HUES48 (cell line): ENCODE data around the gene MYO9A.

Experiments
- H3K27ac ChIP-seq: one replicate; pipeline ENCODE4 v1.7.0; 2013; ENCODE audit warnings: low read depth, low read length, inconsistent platforms
- H3K27me3 ChIP-seq: 2 replicates; pipeline ENCODE4 v1.6.1; 2013; ENCODE audit warnings: mild to moderate bottlenecking, low read length; ENCODE audit not compliant: control insufficient read depth, insufficient read depth
- H3K36me3 ChIP-seq: 2 replicates; pipeline ENCODE4 v1.6.1; 2013; ENCODE audit warnings: low read length; ENCODE audit not compliant: control insufficient read depth, insufficient read depth
- H3K4me1 ChIP-seq: 2 replicates; pipeline ENCODE4 v1.6.1; 2013; ENCODE audit warnings: mild to moderate bottlenecking, low read length; ENCODE audit not compliant: control insufficient read depth, insufficient read depth
- H3K4me3 ChIP-seq: 2 replicates; pipeline ENCODE4 v1.5.1; 2013; ENCODE audit warnings: mild to moderate bottlenecking, low read depth, low read length
- H3K9ac ChIP-seq: 2 replicates; pipeline ENCODE4 v1.6.1; 2013; ENCODE audit warnings: mild to moderate bottlenecking, low read depth, low read length, moderate library complexity
- H3K9me3 ChIP-seq: 2 replicates; pipeline ENCODE4 v1.6.1; 2013; ENCODE audit warnings: low read length; ENCODE audit not compliant: control insufficient read depth, insufficient read depth

MYO9A gene

DNA sequence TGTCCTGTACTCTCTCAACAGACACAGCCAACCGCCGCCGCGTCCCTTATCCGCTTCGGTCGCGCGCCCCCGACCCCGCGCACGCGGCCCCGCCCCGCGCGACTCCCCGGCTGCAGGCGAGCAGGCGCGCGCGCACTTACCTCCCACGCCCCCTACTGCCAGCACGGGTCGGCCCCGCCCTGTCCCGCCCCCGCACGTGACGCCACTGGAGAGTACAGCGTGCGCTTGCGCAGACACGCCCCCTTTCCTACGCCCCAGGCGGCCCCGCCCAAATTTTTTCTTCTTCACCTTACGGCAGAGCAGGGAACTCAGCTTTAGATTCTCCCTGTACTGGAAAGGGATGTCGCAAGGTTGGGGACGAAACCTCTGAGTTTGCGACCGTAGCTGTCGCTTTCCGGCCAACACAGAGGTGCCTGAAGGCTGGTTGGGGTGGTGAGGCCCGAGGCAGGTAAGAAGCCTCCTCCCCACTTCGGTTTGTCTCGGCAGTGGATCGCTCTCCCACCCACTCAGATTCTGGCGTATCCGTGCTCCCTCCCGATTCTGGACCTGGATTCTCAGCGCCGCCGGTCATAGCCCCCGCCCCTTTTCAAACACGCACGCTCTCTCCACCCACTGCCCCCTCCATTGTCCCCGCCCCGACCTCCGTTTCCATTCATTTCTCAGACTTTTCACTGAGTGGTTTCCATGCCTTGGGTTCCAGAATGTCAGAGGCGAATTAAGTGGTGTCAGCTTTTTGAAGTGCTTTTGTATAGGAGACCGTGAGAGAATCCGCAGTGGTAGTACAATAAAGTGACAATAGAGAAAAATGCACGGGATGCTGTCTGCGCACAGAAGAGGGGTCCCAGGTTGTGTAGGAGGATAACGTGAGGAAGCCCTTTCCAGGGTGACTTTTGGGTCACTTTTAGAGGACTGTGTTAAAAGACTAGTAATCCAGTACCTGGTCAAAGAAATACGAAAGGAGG, at the start of gene MYO9A, which contains the start of gene SENP8:
MYO9A (minus strand) TSS at position 134 of the 962 bp plus-strand sequence. CDS start 71,587 bp downstream, outside the sequence.
SENP8 (plus strand) TSS at position 387 of the 962 bp plus-strand sequence. CDS start 21,221 bp downstream, outside the sequence.
- H3K27me3 ChIP-seq: no peaks in the 10 kb centered on the region
- H3K36me3 ChIP-seq: no peaks in the 10 kb centered on the region
- no peaks in the 10 kb centered on the region for H3K9me3 ChIP-seq
- H3K4me1 ChIP-seq: peaks cover 10% of the 10 kb centered on the region
- peak within 1 kb of the TSS; percentile 98 for H3K4me3 ChIP-seq
- H3K27ac ChIP-seq: peak within 1 kb of the TSS; percentile 98
- peak within 1 kb of the TSS; percentile 92 for H3K9ac ChIP-seq

DNA sequence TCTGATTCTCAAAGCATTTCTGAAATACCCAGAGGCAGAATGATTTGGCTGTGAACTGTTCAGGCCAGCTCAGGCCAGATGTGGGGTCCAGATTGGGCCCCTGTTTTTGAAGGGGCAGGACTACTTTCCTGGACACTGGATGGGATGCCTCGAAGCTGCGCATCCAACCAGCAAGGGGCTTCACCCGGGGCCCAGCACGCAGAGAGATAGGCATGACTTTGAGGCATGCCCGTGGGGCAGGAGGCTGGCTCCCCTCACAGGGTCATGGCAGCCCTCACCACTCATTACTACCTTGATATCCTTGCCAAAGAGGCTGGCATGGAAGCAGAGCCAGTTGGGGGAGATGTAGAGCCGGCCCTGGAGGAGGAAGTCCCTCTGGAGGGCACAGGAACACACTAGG, 49.5 kb upstream of the MYO9A start:
- Histone ChIP-seq H3K4me1 (peaks cover 7% of the 10 kb centered on the region), H3K27me3 (no peaks in the 10 kb centered on the region; the same call in 1 of the 2 replicates), H3K9ac (no peak overlapping the region), H3K27ac (no peak overlapping the region), H3K4me3 (no peak overlapping the region), H3K36me3 (no peaks in the 10 kb centered on the region), H3K9me3 (no peaks in the 10 kb centered on the region)

- Histone ChIP-seq H3K9ac (no peak overlapping the region), H3K27me3 (no peaks in the 10 kb centered on the region; the same call in 1 of the 2 replicates), H3K36me3 (no peaks in the 10 kb centered on the region), H3K27ac (no peak overlapping the region), H3K4me3 (no peak overlapping the region), H3K4me1 (peaks cover 7% of the 10 kb centered on the region), H3K9me3 (no peaks in the 10 kb centered on the region)
Observed at GRCh38 chr15:72166716-72167417, 48.9 kb upstream of the MYO9A start.

DNA sequence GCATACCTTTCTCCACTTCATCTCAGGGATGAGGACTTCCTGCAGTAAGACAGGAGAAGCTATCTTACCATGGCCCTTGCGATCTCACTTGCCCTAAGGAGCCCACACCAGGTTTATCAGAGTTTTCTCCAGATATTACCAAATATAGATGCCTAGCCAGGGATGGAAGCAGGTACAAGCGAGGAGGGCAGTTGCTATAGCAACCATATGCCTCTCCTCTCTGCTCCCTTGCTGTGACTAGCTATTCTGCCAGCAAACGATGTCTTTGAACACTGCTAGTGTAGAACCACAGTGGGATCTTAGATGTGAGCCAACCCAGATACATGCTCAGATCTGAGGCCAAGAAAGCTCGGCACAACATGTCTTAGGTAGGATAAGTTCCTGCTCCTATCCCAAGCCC, 45.8 kb upstream of the MYO9A start:
- Histone ChIP-seq H3K4me1 (peaks cover 5% of the 10 kb centered on the region), H3K27me3 (no peaks in the 10 kb centered on the region; the same call in 1 of the 2 replicates), H3K36me3 (no peaks in the 10 kb centered on the region), H3K27ac (no peak overlapping the region), H3K9ac (no peak overlapping the region), H3K9me3 (no peaks in the 10 kb centered on the region), H3K4me3 (no peak overlapping the region)

GRCh38 chr15:72162569-72162968, 44.6 kb upstream of the MYO9A start:
- Histone ChIP-seq H3K27me3 (no peaks in the 10 kb centered on the region), H3K9ac (no peak overlapping the region), H3K9me3 (no peaks in the 10 kb centered on the region), H3K4me3 (no peak overlapping the region), H3K4me1 (no peaks in the 10 kb centered on the region), H3K36me3 (no peaks in the 10 kb centered on the region), H3K27ac (no peak overlapping the region)

DNA sequence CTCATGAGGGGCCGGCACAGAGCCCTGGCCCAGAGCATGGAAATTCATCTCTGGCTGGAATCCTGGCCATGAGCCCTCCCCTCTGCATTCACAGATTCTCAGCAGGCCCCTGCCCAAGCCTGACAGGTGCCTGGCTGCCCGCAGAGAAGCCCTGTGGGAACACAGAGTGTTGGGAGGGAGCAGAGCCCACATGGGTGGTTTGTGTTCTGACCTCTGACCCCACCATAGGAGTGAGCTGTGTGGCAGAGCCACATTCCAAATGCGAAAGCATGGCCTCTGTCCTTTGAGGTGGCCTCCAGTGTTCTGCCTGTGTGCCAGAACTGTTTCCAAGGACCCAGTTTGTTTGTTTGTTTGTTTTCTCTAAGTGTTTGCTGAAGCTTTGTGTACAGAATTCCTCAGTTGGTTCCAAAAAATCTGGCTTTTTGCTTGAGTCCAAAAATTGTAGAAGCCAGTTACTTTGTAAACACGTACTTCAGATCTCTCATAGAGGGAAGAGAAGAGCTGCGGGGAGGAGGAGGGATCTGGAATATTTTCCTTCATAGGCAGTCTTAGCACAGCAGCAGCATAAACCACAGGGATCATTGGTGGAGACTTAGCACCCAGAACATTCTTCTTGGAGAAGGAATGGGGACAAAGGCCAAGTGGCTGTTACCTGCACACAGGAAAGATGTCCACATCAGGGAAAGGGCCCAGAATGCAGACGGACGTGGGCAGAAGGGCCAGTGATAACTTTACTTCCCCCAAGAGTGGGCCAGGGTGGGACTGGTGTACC, 43.6 kb upstream of the MYO9A start:
- Histone ChIP-seq H3K36me3 (no peaks in the 10 kb centered on the region), H3K9ac (no peak overlapping the region), H3K27me3 (no peaks in the 10 kb centered on the region), H3K4me3 (no peak overlapping the region), H3K9me3 (no peaks in the 10 kb centered on the region), H3K4me1 (no peaks in the 10 kb centered on the region), H3K27ac (no peak overlapping the region)

- H3K27me3 ChIP-seq: no peaks in the 10 kb centered on the region
- H3K4me1 ChIP-seq: peaks cover 2% of the 10 kb centered on the region; the same call in 1 of the 2 replicates
- H3K4me3 ChIP-seq: no peak overlapping the region
- no peak overlapping the region for H3K27ac ChIP-seq
- H3K9me3 ChIP-seq: no peaks in the 10 kb centered on the region
- no peaks in the 10 kb centered on the region for H3K36me3 ChIP-seq
- H3K9ac ChIP-seq: no peak overlapping the region
Observed at GRCh38 chr15:72160696-72161245, 42.8 kb upstream of the MYO9A start.

DNA sequence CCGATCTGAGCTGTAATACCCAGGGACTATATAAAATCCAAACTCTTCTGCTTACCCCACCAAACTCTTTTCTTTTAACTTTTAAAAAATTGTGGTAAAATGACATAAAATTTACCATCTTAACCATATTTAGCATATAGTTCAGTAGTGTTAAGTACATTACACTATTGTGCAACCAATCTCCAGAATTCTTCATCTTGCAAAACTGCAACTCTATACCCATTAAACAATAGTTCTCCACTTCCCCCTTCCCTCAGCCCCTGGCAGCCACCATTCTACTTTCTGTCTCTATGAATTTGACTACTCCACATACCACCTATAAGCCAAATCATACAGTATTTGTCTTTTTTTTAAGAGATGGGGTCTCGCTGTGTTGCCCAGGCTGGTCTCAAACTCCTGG, 39.0 kb upstream of the MYO9A start:
- H3K4me3 ChIP-seq: no peak overlapping the region
- H3K27me3 ChIP-seq: no peaks in the 10 kb centered on the region
- H3K4me1 ChIP-seq: peaks cover 4% of the 10 kb centered on the region; the same call in 1 of the 2 replicates
- H3K36me3 ChIP-seq: no peaks in the 10 kb centered on the region
- H3K9me3 ChIP-seq: no peaks in the 10 kb centered on the region
- H3K9ac ChIP-seq: no peak overlapping the region
- H3K27ac ChIP-seq: no peak overlapping the region

DNA sequence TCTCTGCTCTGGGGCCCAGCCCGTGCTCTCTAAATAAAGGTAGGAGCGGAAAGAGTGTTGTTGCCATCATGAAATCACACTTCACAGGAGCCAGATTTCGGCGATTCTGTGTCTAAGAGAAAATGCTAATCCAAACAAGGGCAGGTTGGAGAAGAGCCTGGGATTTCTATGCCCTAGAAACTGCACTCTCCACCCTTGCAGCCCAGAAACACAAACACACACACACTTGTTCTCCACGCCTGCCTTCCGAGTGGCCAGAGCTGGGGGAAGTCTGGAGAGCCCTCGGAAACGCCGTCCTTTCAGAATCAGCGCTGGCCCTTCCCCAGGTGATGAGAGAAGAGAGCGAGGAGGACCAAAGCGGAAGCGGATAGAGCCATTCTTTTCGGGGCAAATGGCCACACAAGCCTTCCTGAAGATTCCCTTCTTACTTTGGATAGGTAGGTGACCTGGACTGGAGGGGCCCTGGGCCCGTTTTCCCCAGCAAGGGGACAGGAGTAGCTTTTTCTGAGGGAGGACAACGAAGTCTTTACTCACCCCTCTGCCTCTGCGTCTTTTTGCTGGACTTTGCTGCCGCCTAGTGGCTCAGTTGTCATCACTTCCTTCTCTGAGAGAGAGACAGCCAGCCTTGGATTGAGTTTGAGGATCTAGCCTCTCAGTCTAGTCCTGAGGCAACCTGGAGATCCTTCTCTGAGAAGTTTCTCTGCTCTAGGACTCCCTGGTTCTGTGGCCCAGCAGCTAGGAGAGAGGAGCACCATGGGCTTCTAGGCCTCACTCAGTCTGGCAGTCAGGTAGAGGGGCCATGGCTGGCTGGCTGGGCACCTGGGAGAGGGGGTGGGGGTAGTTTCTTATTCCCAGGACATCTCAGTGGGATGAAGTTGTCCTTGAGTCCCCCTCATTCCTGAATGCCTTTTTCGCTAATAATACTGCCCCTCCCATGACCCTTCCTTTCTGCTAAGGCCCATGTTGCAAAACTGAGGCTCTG, 38.0 kb upstream of the MYO9A start:
- Histone ChIP-seq H3K4me1 (peaks cover 4% of the 10 kb centered on the region; the same call in 1 of the 2 replicates), H3K36me3 (no peaks in the 10 kb centered on the region), H3K9me3 (no peaks in the 10 kb centered on the region), H3K27me3 (no peaks in the 10 kb centered on the region), H3K4me3 (peak overlapping the region; percentile 32; the same call in 1 of the 2 replicates), H3K27ac (no peak overlapping the region), H3K9ac (no peak overlapping the region)
